GM23248 (cell line): ENCODE measurements around the gene CD59. TPM values are rescaled to one million over a fixed set of nuclear protein-coding genes. Genes with fewer than 3 reads are reported as not detected.

Experiments used
- DNase-seq: peaks from one replicate; pipeline ENCODE4 v3.0.0-alpha.2; 2015
- H2AFZ ChIP-seq: fragments of 200-600 bp; sonication (generic); 2 replicates; pipeline ENCODE4 v1.6.1; 2016; ENCODE audit warnings: antibody characterized with exemption
- H3F3A ChIP-seq: fragments of 200-600 bp; sonication (generic); 2 replicates; pipeline ENCODE4 v1.6.1; 2016; ENCODE audit warnings: mild to moderate bottlenecking, antibody characterized with exemption, mixed run types; ENCODE audit not compliant: insufficient read depth
- H3K27ac ChIP-seq: fragments of 200-600 bp; sonication (generic); 2 replicates; pipeline ENCODE4 v1.5.1; 2016; ENCODE audit warnings: mild to moderate bottlenecking
- H3K27me3 ChIP-seq: fragments of 200-600 bp; sonication (generic); replicated peaks from 2 replicates; pipeline ENCODE4 v1.6.1; 2016; ENCODE audit warnings: mild to moderate bottlenecking; ENCODE audit not compliant: insufficient read depth
- H3K36me3 ChIP-seq: fragments of 200-600 bp; sonication (generic); 2 replicates; pipeline ENCODE4 v1.6.1; 2016; ENCODE audit warnings: low read depth, mild to moderate bottlenecking
- H3K4me1 ChIP-seq: fragments of 200-600 bp; sonication (generic); 2 replicates; pipeline ENCODE4 v1.6.1; 2016; ENCODE audit warnings: mild to moderate bottlenecking; ENCODE audit not compliant: insufficient read depth
- H3K4me2 ChIP-seq: fragments of 200-600 bp; sonication (generic); one replicate; pipeline ENCODE4 v1.6.1; 2016; ENCODE audit warnings: mild to moderate bottlenecking; ENCODE audit not compliant: unreplicated experiment
- H3K4me3 ChIP-seq: fragments of 200-600 bp; sonication (generic); 2 replicates; pipeline ENCODE4 v1.5.1; 2016; ENCODE audit warnings: mild to moderate bottlenecking
- H3K79me2 ChIP-seq: fragments of 200-600 bp; sonication (generic); 2 replicates; pipeline ENCODE4 v1.6.1; 2016; ENCODE audit warnings: mild to moderate bottlenecking; ENCODE audit not compliant: insufficient read depth
- H3K9ac ChIP-seq: fragments of 200-600 bp; sonication (generic); 2 replicates; pipeline ENCODE4 v1.6.1; 2016; ENCODE audit warnings: mild to moderate bottlenecking
- H3K9me2 ChIP-seq: fragments of 200-600 bp; sonication (generic); 2 replicates; pipeline ENCODE4 v1.6.1; 2016; ENCODE audit warnings: mixed run types, mild to moderate bottlenecking, moderate library complexity; ENCODE audit not compliant: insufficient read depth
- H3K9me3 ChIP-seq: fragments of 200-600 bp; sonication (generic); one replicate; pipeline ENCODE4 v1.6.1; 2017; ENCODE audit warnings: low read depth
- H4K20me1 ChIP-seq: fragments of 200-600 bp; sonication (generic); 2 replicates; pipeline ENCODE4 v1.6.0; 2016; ENCODE audit not compliant: insufficient read depth
- EZH2 ChIP-seq: fragments of 200-600 bp; sonication (generic); IDR thresholded peaks from 2 replicates; pipeline ENCODE4 v1.6.1; 2018; ENCODE audit warnings: antibody characterized with exemption, mild to moderate bottlenecking; ENCODE audit not compliant: insufficient read depth, poor library complexity, severe bottlenecking
- EZH2phosphoT487 ChIP-seq: fragments of 200-600 bp; sonication (generic); IDR thresholded peaks from 2 replicates; pipeline ENCODE4 v1.6.1; 2018; ENCODE audit warnings: antibody characterized with exemption, moderate library complexity, mild to moderate bottlenecking, low read depth; ENCODE audit not compliant: insufficient read depth
- WGBS, 2 experiments: methylation state at CpG; one replicate each; pipeline ENCODE4 v1.1.6; 2015 to 2017; ENCODE audit warnings: low lambda C conversion rate in 2 of 2, low coverage in 1 of 2; ENCODE audit errors: missing lambda C conversion rate in 2 of 2; 5-methylcytosine and 5-hydroxymethylcytosine counted together
- in situ Hi-C: fragments of 300-500 bp; cut with MboI; formaldehyde crosslinking; loops from 2 replicates; pipeline ENCODE4 v1.15.0; 2020
- polyA plus RNA-seq: library from polyadenylated mRNA; unstranded; fragments of >200 nt; fragmentation: Nextera tagmentation; extraction: Ambion mirVana; gene quantifications from 2 replicates; pipeline ENCODE4 v1.2.1, GENCODE V29; 2016
- total RNA-seq: library from RNA; depleted of rRNA; stranded (reverse); fragments of >200 nt; shearing (Covaris generic); gene quantifications from 2 replicates; pipeline ENCODE4 v1.2.3, GENCODE V29; 2014

CD59 gene
- total and polyA plus RNA-seq, 2 experiments from 2014 or later = 1,314 to 2,015 TPM

DNA sequence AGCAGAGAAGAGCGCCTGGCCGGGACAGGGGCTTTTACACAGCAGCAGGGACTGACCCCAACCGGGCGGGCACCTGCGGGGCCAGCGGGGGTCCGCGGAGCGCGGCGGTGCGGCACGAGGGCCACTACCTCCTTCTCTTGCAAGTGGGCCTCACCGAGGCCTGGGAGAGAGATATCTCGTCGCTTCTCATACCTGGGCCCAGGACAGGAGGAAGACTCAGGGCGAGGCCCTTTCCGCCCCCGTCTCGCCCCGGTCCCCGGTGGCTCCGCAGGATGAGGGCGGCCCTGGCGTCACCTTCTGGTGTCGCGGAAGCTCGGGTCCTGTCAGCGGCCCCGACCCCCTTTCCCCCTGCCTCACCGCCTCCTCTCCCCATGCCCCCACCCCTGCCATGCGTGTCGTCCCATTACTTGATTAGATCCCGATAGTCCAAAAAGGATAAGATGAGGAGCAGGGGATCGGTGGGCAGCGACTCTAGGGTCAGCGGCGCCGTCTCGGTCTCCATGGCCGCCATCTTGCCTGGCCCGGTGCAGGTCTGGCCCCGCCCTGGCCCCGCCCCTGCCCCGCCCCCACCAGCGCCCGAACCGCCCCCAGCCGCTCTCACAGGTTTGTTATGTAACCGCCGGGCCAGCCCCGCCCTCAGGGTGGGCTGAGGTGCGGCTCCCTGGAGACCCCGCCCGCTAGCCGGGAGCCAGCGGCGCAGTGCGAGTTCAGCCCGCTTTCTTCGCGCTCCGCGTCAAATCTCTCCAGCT lies 37.9 kb upstream of the CD59 start, which contains the start of gene FBXO3:
Gene FBXO3 (minus strand): TSS at position 534 of the 749 bp plus-strand sequence. CDS start 23 bp downstream, at position 511.
- Histone ChIP-seq H3K4me2 (peak within 1 kb of the TSS; percentile 89), H3K4me3 (peak within 1 kb of the TSS; percentile 95), H3K9me2 (no peaks in the 10 kb centered on the region), H3K27ac (peak within 1 kb of the TSS; percentile 27), H3K9ac (peak within 1 kb of the TSS; percentile 88), H3K79me2 (peaks cover 43% of the 10 kb centered on the region), H3K27me3 (no peaks in the 10 kb centered on the region), H3K36me3 (no peaks in the 10 kb centered on the region), H4K20me1 (no peaks in the 10 kb centered on the region; the same call in 1 of the 2 replicates), H3K9me3 (no peaks in the 10 kb centered on the region), H3K4me1 (peaks cover 18% of the 10 kb centered on the region; the same call in 1 of the 2 replicates), H2AFZ (peak within 1 kb of the TSS; percentile 95), H3F3A (peaks cover 7% of the 10 kb centered on the region; the same call in 1 of the 2 replicates)
- WGBS, 2 experiments = 2% methylated on average over 49 to 55 of the region's 64 CpGs
- DNase-seq = peak; percentile 89
- TF ChIP-seq EZH2phosphoT487 = no peak
- TF ChIP-seq EZH2 = no peak
- in situ Hi-C loops = no loop called here

DNA sequence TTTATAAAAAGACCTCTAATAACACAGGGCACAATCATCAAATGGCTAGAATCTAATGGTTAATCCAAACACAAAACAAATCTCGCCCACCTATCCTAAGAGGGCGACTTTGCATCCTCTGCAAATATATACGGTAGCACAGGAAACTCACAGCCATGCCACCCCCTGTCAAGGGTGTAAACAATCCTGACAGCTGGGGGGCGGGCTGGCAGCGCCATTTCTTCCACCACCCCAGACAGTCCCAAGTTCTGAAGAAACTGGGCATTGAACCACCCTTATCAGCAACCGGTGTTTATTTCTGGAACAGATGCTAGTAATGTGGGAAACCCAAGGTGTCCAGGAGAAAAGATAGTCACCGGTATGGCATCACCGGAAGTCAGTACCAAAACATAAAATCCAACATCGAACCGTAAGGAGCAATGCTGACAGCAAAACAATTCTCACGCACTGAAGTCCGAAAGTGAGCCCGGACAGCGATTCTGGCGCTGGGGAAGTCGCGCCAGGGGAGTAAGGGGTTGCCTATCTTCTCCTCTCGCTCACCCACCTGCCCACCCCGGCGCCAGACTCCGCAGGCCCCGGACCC lies 37.3 kb upstream of the CD59 start:
- H3K4me2 ChIP-seq = peak overlapping the region; percentile 89
- DNase-seq = peak; percentile 58
- peaks cover 5% of the 10 kb centered on the region; the same call in 1 of the 2 replicates for H3K36me3 ChIP-seq
- no peaks in the 10 kb centered on the region for H3K27me3 ChIP-seq
- no peaks in the 10 kb centered on the region for H3K9me2 ChIP-seq
- peaks cover 7% of the 10 kb centered on the region; the same call in 1 of the 2 replicates for H3F3A ChIP-seq
- in situ Hi-C loops = no loop called here
- H3K9ac ChIP-seq = peak overlapping the region; percentile 88
- 15 to 16% methylated on average over 22 of the region's 22 CpGs for WGBS, 2 experiments
- peak overlapping the region; percentile 27; the same call in 1 of the 2 replicates for H3K27ac ChIP-seq
- peaks cover 11% of the 10 kb centered on the region; the same call in 1 of the 2 replicates for H3K4me1 ChIP-seq
- peaks cover 43% of the 10 kb centered on the region for H3K79me2 ChIP-seq
- peak overlapping the region; percentile 95 for H3K4me3 ChIP-seq
- peak overlapping the region; percentile 95 for H2AFZ ChIP-seq
- H3K9me3 ChIP-seq = no peaks in the 10 kb centered on the region
- no peak for TF ChIP-seq EZH2phosphoT487
- TF ChIP-seq EZH2 = no peak
- H4K20me1 ChIP-seq = no peaks in the 10 kb centered on the region; the same call in 1 of the 2 replicates

DNA sequence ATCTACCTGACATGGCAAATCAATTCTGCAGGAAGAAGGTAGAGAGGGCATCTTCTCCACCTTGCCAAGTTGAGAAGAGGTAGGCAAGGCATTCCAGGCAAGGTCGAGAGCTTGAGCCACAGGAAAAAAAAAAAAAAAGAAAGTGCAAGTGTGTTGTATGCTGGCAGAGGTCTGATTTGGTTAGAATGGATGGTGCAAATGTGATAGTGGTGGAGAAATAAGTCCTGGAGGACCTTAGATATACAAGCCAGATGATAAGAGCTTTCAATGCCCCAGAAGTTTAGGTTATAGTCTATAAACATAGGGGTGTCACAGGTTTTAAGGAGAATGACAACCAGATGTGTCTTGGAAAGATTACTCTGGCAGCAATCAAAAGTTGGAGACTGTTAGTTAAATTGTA lies 36.6 kb upstream of the CD59 start:
- DNase-seq = no peak
- Histone ChIP-seq H3K36me3 (peaks cover 11% of the 10 kb centered on the region; the same call in 1 of the 2 replicates), H3K27me3 (no peaks in the 10 kb centered on the region), H3F3A (peaks cover 7% of the 10 kb centered on the region; the same call in 1 of the 2 replicates), H3K9me3 (no peaks in the 10 kb centered on the region), H3K9me2 (no peaks in the 10 kb centered on the region), H3K9ac (no peak overlapping the region; the same call in 1 of the 2 replicates), H3K4me2 (peak overlapping the region; percentile 89), H3K27ac (no peak overlapping the region), H3K4me3 (peak overlapping the region; percentile 95), H2AFZ (no peak overlapping the region), H3K4me1 (0 out of 2 replicates have a peak, but pooled peaks cover 10% of the 10 kb centered on the region), H4K20me1 (no peaks in the 10 kb centered on the region; the same call in 1 of the 2 replicates), H3K79me2 (peaks cover 43% of the 10 kb centered on the region)
- in situ Hi-C loops = no loop called here
- 36 to 53% methylated on average over 1 of the region's 1 CpG for WGBS, 2 experiments
- TF ChIP-seq EZH2phosphoT487 (no peak), EZH2 (no peak)

DNA sequence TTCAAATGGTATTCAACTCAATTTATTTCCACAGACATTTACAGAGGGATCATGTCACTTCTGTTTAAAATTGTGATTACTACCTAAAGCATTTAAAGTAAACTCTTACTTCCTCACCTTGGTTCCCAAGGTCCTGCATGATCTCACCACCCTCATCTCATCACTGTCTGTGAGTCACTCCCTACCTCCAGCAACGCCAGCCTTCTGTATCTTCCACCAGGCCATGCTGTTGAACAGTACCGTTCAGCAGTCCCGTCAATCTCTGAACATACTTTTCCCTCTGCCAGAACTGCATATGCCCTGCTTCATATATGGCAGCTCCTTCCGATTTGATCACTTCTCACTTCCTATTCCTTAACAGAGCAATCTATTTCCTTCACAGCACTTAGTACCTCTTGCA lies 36.1 kb upstream of the CD59 start:
- H3K4me2 ChIP-seq = no peak overlapping the region
- H3K79me2 ChIP-seq = peaks cover 43% of the 10 kb centered on the region
- H2AFZ ChIP-seq = no peak overlapping the region
- H4K20me1 ChIP-seq = no peaks in the 10 kb centered on the region; the same call in 1 of the 2 replicates
- H3K4me1 ChIP-seq = 0 out of 2 replicates have a peak, but pooled peaks cover 10% of the 10 kb centered on the region
- peaks cover 7% of the 10 kb centered on the region; the same call in 1 of the 2 replicates for H3F3A ChIP-seq
- H3K27ac ChIP-seq = no peak overlapping the region
- in situ Hi-C loops = no loop called here
- WGBS, 2 experiments = 40 to 48% methylated on average over 4 of the region's 4 CpGs
- no peaks in the 10 kb centered on the region for H3K9me2 ChIP-seq
- DNase-seq = peak; percentile 44
- no peak overlapping the region for H3K9ac ChIP-seq
- H3K27me3 ChIP-seq = no peaks in the 10 kb centered on the region
- no peak for TF ChIP-seq EZH2phosphoT487
- no peak for TF ChIP-seq EZH2
- no peak overlapping the region for H3K4me3 ChIP-seq
- H3K36me3 ChIP-seq = peaks cover 14% of the 10 kb centered on the region; the same call in 1 of the 2 replicates
- H3K9me3 ChIP-seq = no peaks in the 10 kb centered on the region
